KOPT-K1 (cell line): Measurements from ENCODE around the gene BAG5.

Source experiments
- H3K27ac ChIP-seq: fragments of 200-600 bp; sonication (generic); 2 replicates; pipeline ENCODE4 v1.5.1; 2016; ENCODE audit warnings: antibody characterized with exemption, mild to moderate bottlenecking, low read depth, low read length; ENCODE audit not compliant: poor library complexity, severe bottlenecking
- H3K36me3 ChIP-seq: fragments of 200-600 bp; sonication (generic); 2 replicates; pipeline ENCODE4 v1.5.1; 2017; ENCODE audit warnings: antibody characterized with exemption, mild to moderate bottlenecking, low read length, moderate library complexity; ENCODE audit not compliant: insufficient read depth
- H3K9me3 ChIP-seq: fragments of 200-600 bp; sonication (generic); 2 replicates; pipeline ENCODE4 v1.5.1; 2017; ENCODE audit warnings: antibody characterized with exemption, low read length, mild to moderate bottlenecking; ENCODE audit not compliant: insufficient read depth, poor library complexity, severe bottlenecking

The BAG5 gene

GRCh38 chr14:103545915-103546651, 16.4 kb downstream of the BAG5 start:
- Histone ChIP-seq H3K36me3 (no peaks in the 10 kb centered on the region), H3K27ac (no peak overlapping the region), H3K9me3 (no peaks in the 10 kb centered on the region)

GRCh38 chr14:103545219-103545914, 17.1 kb downstream of the BAG5 start:
- no peaks in the 10 kb centered on the region for H3K36me3 ChIP-seq
- no peaks in the 10 kb centered on the region for H3K9me3 ChIP-seq
- H3K27ac ChIP-seq, result no peak overlapping the region

- no peaks in the 10 kb centered on the region for H3K36me3 ChIP-seq
- H3K9me3 ChIP-seq, result no peaks in the 10 kb centered on the region
- no peak overlapping the region for H3K27ac ChIP-seq
Measured at GRCh38 chr14:103544388-103545218, 17.9 kb downstream of the BAG5 start.

GRCh38 chr14:103543721-103544387, 18.6 kb downstream of the BAG5 start:
- Histone ChIP-seq H3K9me3 (no peaks in the 10 kb centered on the region), H3K27ac (no peak overlapping the region), H3K36me3 (no peaks in the 10 kb centered on the region)

GRCh38 chr14:103543140-103543539, 19.3 kb downstream of the BAG5 start:
- H3K36me3 ChIP-seq, result no peaks in the 10 kb centered on the region
- no peaks in the 10 kb centered on the region for H3K9me3 ChIP-seq
- no peak overlapping the region for H3K27ac ChIP-seq

GRCh38 chr14:103542605-103543088, 19.8 kb downstream of the BAG5 start:
- Histone ChIP-seq H3K36me3 (no peaks in the 10 kb centered on the region), H3K9me3 (no peaks in the 10 kb centered on the region), H3K27ac (no peak overlapping the region)

- no peak overlapping the region for H3K27ac ChIP-seq
- H3K36me3 ChIP-seq, result no peaks in the 10 kb centered on the region
Measured at GRCh38 chr14:103541709-103542604, 20.5 kb downstream of the BAG5 start.

GRCh38 chr14:103540821-103541708, 21.4 kb downstream of the BAG5 start:
- Histone ChIP-seq H3K27ac (no peak overlapping the region), H3K9me3 (no peaks in the 10 kb centered on the region), H3K36me3 (peaks cover 1% of the 10 kb centered on the region; the same call in 1 of the 2 replicates)

More at GRCh38 chr14:103541709-103542604, 20.5 kb downstream of the BAG5 start:
- H3K9me3 ChIP-seq, result no peaks in the 10 kb centered on the region

GRCh38 chr14:103539056-103539825, 23.2 kb downstream of the BAG5 start:
- Histone ChIP-seq H3K9me3 (no peaks in the 10 kb centered on the region), H3K36me3 (peaks cover 19% of the 10 kb centered on the region; the same call in 1 of the 2 replicates), H3K27ac (no peak overlapping the region)

- Histone ChIP-seq H3K9me3 (no peaks in the 10 kb centered on the region), H3K27ac (no peak overlapping the region), H3K36me3 (peaks cover 23% of the 10 kb centered on the region; the same call in 1 of the 2 replicates)
Measured at GRCh38 chr14:103538291-103539055, 24.0 kb downstream of the BAG5 start.

- no peak overlapping the region for H3K27ac ChIP-seq
- no peaks in the 10 kb centered on the region for H3K9me3 ChIP-seq
- peaks cover 34% of the 10 kb centered on the region; the same call in 1 of the 2 replicates for H3K36me3 ChIP-seq
Measured at GRCh38 chr14:103537175-103537990, 25.1 kb downstream of the BAG5 start.
